ENCODE data around the gene DUSP2.

DUSP2 gene

DNA sequence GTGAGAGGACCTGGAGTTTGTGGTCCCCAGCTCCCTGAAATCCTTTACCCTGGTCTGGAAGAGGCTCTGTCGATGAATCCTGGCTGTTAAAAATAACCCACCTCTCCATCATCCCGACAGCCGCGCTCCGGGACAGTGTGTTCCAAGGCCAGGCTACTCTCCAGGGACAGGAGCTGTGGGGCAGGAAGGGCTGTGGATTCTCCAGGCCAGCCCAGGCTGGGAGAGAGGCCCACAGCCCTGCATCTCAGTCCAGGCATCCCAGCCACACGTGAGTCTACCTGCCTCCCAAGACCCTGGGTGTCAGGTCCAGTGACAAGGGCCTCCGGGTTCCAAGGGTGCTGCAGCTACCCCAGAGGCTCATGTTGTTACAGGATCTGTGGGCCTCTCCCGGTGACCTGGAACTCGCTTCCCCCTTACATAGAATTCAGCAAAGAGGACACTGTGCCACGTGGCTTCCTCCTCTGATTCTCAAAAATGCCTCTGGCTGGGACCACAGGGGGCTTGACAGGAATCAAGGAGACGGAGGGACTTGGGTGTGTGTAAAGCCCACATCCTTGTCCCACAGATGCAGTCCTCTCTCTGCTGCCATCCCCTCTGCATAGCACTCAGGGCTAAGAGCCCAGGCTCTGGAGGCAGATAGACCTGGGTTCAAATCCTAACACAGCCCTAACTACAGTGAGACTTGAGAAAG lies 46.2 kb downstream of the DUSP2 start:
- DNase-seq = no peak

GRCh38 chr2:96097951-96098823 lies 47.1 kb downstream of the DUSP2 start:
- DNase-seq = no peak

DNA sequence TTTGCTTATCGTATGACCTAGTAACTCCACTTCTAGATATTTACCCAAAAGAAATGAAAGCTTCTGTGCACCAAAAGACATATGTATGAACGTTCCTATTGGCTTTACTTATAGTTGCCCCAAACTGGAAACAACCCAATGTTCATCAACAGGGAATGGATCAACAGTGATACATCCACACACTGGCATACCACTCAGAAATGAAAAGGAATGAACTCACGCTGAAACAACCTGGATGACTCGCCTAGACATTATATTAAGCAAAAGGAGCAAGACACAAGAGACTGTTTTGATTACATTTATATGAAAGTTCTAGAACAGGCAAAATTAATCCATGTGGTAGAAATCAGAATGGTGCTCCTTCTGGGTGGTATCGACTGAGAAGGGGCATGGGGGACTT lies 47.8 kb downstream of the DUSP2 start:
- DNase-seq = no peak

- DNase-seq = no peak
Measured at GRCh38 chr2:96095116-96095636, 50.1 kb downstream of the DUSP2 start.

DNA sequence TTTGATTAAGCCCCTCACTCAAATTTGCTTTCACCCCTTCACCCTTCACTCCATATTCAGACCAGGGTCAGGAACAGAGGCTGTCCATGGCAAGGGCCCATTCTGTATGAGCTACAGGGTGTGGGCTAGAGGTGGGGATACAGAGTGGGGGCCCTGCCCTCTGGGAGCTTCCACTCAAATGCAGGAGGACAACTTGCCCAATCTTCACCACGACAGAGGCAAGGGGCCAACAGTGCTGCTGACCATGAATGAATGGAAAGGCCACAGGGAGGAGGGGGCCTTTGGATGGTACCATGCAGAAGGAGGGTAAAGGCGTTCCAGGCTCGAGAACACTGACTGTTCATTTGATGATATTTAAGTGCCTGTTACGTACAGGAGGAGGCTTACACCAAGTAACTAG lies 51.7 kb downstream of the DUSP2 start:
- DNase-seq = no peak

All from fibroblast of skin of right biceps (primary cell).